CD4-positive, alpha-beta T cell treated with Interleukin-1 beta for 1 hour (primary cell): ENCODE data around the gene CRCP.
"Not testable (repeated sequence)": the region's sequence is repeated elsewhere in the genome, so short reads cannot be mapped to it uniquely, and the experiment has no call there.

Experiments used
- DNase-seq, 2 donors: peaks; one replicate each; pipeline ENCODE4 v3.0.0-alpha.2; 2020 to 2022

Gene CRCP

DNA sequence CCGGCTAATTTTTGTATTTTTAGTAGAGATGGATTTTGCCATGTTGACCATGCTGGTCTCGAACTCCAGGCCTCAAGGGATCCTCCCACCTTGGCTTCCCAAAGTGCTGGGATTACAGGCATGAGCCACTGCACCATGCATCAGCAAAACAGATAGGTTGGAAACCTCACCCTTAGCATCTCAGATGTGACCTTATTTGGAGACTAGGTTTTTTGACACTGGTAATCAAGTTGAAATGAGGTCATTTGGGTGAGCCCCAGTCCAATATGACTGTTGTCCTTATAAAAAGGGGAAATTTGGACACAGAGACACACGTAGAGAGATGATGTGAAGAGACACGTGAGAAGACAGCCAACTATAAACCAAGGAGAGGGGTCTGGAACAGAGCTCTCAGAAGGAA lies 48.0 kb downstream of the CRCP start:
- DNase-seq, result no peak

GRCh38 chr7:66163186-66163610 lies 48.6 kb downstream of the CRCP start:
- no peak for DNase-seq

GRCh38 chr7:66164356-66164755 lies 49.7 kb downstream of the CRCP start:
- no peak for DNase-seq

DNA sequence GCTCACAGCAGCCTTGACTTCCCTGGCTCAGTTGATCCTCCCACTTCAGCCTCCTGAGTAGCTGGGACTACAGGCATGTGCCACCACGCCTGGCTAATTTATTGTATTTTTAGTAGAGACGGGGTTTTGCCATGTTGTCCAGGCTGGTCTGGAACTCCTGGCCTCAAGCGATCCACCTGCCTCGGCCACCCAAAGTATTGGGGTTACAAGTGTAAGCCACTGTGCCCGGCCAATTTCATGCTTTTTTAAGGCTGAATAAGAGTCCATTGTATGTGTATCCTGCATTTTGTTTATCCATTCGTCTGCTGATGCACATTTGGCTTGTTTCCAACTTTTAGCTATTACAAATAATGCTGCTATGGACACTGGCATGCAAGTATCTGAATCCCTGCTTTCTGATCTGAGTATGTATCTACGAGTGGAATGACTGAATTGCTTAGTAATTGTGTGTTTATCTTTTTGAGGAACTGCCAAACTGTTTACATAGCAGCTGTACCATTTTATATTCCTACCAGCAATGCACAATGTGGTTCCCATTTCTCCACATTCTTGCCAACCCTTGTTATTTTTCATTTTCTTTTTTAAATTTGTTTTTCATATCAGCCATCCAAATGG lies 53.2 kb downstream of the CRCP start:
- no peak for DNase-seq

- no peak for DNase-seq
Observed at GRCh38 chr7:66169616-66170015, 55.0 kb downstream of the CRCP start.

- no peak for DNase-seq
Observed at GRCh38 chr7:66170309-66171231, 55.9 kb downstream of the CRCP start.

- DNase-seq, result not testable (repeated sequence)
Observed at GRCh38 chr7:66172536-66173401, 58.1 kb downstream of the CRCP start.

DNA sequence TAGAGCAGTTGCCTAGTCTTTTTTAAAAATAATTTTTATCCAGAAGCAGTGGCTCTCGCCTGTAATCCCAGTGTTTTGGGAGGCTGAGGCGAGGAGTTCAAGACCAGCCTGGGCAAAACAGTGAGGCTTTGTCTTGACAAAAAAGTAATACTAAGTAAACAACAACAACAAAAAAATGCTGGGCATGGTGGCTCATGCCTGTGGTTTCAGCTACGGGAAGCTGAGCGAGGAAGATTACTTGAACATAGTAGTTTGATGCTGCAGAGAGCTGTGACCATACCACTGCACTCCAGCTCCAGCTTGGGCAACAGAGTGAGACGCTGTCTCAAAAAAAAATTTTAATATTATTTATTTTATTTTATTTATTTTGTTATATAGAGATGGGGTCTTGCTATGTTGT lies 59.2 kb downstream of the CRCP start:
- DNase-seq, result no peak

GRCh38 chr7:66175006-66175405 lies 60.4 kb downstream of the CRCP start:
- not testable (repeated sequence) for DNase-seq

- no peak for DNase-seq
Observed at GRCh38 chr7:66176914-66177313, 62.3 kb downstream of the CRCP start.

DNA sequence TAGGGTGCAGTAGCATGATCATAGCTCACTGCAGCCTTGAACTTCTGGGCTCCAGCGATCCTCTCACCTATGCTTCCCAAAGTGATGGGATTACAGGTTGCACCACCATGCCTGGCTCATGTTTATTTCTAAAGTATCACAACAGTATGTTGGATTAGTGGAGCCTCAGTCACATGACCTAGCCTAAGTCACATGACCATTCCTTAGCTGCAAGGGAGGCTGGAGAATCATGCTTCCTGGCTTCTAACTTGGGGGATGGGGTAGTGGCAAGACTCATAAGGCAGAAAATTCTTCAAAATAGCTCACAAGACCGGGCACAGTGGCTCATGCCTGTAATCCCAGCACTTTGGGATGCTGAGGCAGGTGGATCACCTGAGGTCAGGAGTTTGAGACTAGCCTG lies 63.6 kb downstream of the CRCP start:
- DNase-seq, result no peak

- DNase-seq, result no peak
Observed at GRCh38 chr7:66181329-66181728, 66.7 kb downstream of the CRCP start.

DNA sequence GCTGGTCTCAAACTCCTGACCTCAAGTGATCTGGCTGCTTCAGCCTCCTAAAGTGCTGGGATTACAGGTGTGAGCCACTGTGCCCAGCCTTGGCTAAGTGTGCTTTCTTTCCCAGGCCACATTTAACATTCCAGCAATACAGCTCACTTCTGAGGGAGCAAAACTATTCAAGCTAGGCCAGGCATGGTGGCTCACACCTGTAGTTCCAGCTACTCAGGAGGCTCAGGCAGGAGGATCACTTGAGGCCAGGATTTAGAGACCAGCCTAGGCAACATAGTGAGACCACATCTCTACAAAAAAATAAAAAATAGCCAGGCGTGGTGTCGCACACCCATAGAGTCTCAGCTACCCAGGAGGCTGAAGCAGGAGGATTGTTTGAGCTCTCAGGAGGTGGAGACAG lies 67.2 kb downstream of the CRCP start:
- DNase-seq, result no peak

GRCh38 chr7:66182920-66183319 lies 68.3 kb downstream of the CRCP start:
- no peak for DNase-seq

GRCh38 chr7:66183700-66184099 lies 69.1 kb downstream of the CRCP start:
- no peak for DNase-seq

GRCh38 chr7:66185680-66186187 lies 71.1 kb downstream of the CRCP start:
- no peak for DNase-seq

- no peak for DNase-seq
Observed at GRCh38 chr7:66186991-66187390, 72.3 kb downstream of the CRCP start.

DNA sequence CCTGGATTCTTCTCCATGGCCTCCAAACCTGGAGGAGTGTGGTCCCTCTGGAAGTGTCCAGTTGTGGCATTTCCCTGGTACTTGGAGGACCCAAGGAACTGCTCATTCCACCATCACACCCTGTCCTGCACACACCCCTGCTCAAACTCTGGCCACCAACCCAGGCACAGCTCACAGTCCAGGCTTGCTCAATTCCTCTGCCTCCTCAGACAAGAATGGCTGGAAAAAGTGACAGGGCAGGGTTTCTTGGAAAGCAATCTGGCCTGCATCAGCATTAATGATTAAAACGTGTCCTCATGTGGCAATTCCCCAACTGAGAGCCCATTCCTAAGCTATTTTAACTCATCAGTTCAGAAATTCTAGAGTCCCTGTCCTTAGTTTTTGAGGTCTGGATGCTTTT lies 73.3 kb downstream of the CRCP start:
- no peak for DNase-seq

GRCh38 chr7:66188645-66189044 lies 74.0 kb downstream of the CRCP start:
- no peak for DNase-seq

DNA sequence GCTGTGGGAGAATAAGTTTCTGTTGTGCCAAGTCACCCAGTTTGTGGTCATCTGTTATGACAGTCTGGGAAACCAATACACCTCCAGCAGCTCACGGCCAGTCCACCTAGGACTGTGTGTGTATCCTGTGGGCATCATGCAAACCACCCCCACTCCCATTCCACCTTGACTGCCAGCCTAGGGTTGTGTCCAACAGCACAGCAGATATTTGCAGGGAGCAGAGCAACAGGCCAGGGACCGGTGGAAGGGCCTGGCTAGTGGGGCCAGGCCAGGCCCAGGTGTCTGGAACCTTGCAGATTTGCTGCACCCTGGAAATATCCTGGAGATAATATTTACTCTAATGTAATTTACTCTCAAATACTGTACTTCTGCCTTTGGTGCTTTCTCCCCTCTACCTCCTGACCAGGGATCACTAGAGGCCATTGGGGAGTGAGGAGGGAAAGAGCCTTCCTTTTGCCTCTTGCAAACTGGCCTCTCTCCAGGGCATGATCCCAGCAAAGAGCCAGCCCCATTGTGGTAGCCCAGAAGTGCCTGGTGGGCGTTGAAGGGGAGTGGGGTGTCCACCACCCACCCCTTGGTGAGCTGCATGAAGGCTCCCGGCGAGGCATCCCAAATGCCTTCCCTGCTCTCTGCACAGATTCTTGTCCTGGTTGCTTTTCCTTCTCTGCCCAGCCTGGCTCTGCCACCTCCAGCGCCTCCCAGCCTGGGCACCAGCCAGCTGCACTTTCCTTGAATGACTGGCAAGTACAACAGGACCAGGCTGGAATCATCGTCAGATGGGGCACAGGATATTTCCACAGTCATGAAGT lies 75.3 kb downstream of the CRCP start:
- DNase-seq, result no peak

DNA sequence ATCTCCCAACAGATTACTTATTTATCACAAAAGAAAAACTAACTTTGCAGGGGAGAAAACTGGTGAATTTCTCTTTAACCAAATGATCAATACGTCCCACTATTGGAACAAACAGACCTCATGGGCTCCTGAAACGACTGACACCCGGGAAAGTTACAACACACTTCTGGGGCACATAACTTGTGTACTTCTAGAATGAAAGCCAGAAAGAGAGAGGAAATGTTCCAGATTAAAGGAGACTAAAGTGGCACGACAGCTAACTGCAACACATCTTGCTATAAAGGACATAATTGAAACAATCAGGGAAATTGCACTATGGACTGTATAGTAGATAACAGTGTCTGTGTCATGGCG lies 75.8 kb downstream of the CRCP start:
- no peak for DNase-seq

- no peak for DNase-seq
Observed at GRCh38 chr7:66193146-66193725, 78.6 kb downstream of the CRCP start.
